Activated T-cell treated with anti-CD3 and anti-CD28 coated beads, Interleukin-2, amount 50 U/mL, for 72 hours (primary cell): ENCODE results near the gene GRK1. TPM values are rescaled to one million over a fixed set of nuclear protein-coding genes. Genes with fewer than 3 reads are reported as not detected.

Experiments used
- ATAC-seq, 2 donors: fragments of 150-1000 bp; cut with Tn5 transposase; replicated peaks in 1 of 2; 2 replicates each; pipeline ENCODE4 v1.10.0; 2021; ENCODE audit warnings: moderate library complexity in 2 of 2, mild to moderate bottlenecking in 1 of 2
- DNase-seq, 2 donors: peaks; one replicate each; pipeline ENCODE4 v3.0.0; 2021 to 2022; ENCODE audit warnings: mixed read lengths in 1 of 2
- H3K27ac Mint-ChIP-seq: one replicate; pipeline ENCODE4 v1.8.0; 2022; ENCODE audit warnings: mild to moderate bottlenecking, moderate library complexity, mixed read lengths
- H3K27me3 Mint-ChIP-seq: one replicate; pipeline ENCODE4 v1.8.0; 2022; ENCODE audit warnings: low read depth, mixed read lengths
- H3K36me3 Mint-ChIP-seq, 2 donors: one replicate each; pipeline ENCODE4 v1.8.0; 2022; ENCODE audit warnings: mixed read lengths in 2 of 2, mild to moderate bottlenecking in 1 of 2; ENCODE audit not compliant: insufficient read depth in 2 of 2
- H3K4me1 Mint-ChIP-seq: one replicate; pipeline ENCODE4 v1.8.0; 2022; ENCODE audit warnings: low read depth, mixed read lengths
- H3K4me3 Mint-ChIP-seq, 2 donors: one replicate each; pipeline ENCODE4 v1.8.0; 2022; ENCODE audit warnings: mild to moderate bottlenecking in 2 of 2, mixed read lengths in 2 of 2, moderate library complexity in 2 of 2
- H3K9me3 Mint-ChIP-seq, 2 donors: one replicate each; pipeline ENCODE4 v1.8.0; 2022; ENCODE audit warnings: mixed read lengths in 2 of 2
- total RNA-seq, 2 donors: library from RNA; stranded (reverse); gene quantifications; one replicate each; pipeline ENCODE4 v1.2.3, GENCODE V29; 2022

Gene GRK1
- total RNA-seq, 2 donors from 2014 or later = 0.22 TPM; not detected in 1

DNA sequence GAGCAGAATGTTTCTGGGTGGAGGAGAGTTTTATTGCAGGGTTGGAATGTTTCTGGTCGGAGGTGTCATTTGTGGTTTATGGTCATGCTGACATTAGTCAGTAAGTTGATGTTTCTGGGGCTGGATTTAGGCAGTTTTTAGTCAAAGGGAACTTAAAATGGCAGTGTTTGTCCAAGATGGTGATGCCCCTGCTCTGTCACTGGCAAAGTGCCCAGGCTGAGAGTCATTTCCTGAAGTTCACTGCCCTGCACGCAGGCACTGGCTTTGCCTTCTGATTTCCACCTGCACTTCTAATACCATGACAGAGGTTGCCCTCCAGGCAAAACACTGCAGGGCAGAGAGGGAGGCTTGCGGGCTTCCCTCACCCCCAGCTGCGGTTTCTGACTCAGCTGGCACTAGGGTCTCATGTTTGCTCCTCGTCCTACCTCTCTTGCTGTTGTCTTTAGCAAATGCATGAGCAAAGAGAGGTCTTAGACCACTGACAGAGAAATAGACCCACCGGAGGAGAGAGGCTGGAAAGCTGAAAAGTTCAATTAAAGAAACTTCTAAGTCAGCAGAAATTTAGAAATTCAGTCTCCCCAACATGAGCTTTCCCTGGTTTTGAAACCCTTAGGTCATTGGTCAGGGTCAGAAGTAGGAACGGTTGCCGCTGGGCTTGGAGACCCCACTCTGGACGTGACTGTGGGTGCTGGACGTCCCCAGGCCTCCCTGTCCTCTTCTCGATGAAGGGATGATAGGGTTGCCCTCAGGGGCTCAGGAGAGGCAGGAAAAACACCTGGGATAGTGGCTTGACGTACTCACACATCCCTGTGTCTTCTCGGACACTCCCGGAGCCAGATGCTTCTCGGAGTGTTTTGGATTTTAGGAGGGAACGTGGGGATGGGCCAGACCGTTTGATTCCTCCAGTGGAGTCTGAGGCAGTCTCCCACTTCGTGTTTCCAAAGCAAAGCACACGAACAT lies 118.3 kb downstream of the GRK1 start:
- peak; percentile 50 to 57 for DNase-seq
- ATAC-seq = peak; percentile 81 to 86
- peaks cover 13% of the 10 kb centered on the region for H3K4me1 Mint-ChIP-seq
- peaks cover 22% of the 10 kb centered on the region for H3K27me3 Mint-ChIP-seq
- H3K36me3 Mint-ChIP-seq = no peaks in the 10 kb centered on the region
- no peak overlapping the region for H3K4me3 Mint-ChIP-seq
- H3K9me3 Mint-ChIP-seq = no peaks in the 10 kb centered on the region
- no peak overlapping the region for H3K27ac Mint-ChIP-seq

DNA sequence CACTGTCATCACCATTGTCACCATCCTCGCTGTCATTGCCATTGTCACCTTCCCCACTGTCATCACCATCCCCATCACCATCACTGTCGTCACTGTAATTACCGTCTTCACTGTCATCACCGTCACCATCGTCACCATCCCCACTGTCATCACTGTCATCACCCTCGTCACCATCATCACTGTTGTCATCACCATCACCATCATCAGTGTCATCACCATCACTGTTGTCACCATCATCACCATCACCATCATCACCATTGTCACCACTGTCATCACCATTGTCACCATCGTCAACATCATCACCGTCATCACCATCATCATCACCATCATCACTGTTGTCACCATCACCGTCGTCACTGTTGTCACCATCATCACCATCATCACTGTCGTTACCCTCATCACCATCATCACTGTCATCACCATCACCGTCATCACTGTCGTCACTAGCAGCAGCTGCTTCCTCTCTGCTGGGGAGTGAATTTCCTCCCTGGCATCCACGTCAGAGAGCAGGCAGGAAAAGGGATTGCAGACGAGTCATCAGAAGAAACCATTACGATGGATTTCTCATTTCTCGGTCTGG lies 119.3 kb downstream of the GRK1 start:
- H3K9me3 Mint-ChIP-seq = no peaks in the 10 kb centered on the region
- DNase-seq (no peak), ATAC-seq (peak in 1 of 2 donors; percentile 43)
- H3K27ac Mint-ChIP-seq = no peak overlapping the region
- H3K27me3 Mint-ChIP-seq = peaks cover 22% of the 10 kb centered on the region
- no peaks in the 10 kb centered on the region for H3K36me3 Mint-ChIP-seq
- no peak overlapping the region for H3K4me3 Mint-ChIP-seq
- peaks cover 13% of the 10 kb centered on the region for H3K4me1 Mint-ChIP-seq

Other genes with a start within 250 kb of the GRK1 start
- 1 to 10 TPM; 1.4 to 2.1 TPM for gene ADPRHL1, start 213.7 kb upstream of the GRK1 start, total RNA-seq
- gene DCUN1D2, start 176.5 kb upstream of the GRK1 start, total RNA-seq = 10 to 100 TPM; 24.6 to 26.2 TPM
- 10 to 100 TPM; 87.5 to 99.2 TPM for gene TFDP1, start 82.5 kb upstream of the GRK1 start, total RNA-seq
- gene ATP4B, start 9.0 kb upstream of the GRK1 start, total RNA-seq = not detected
- 1 to 10 TPM; 1.2 TPM for gene TMEM255B, start 92.0 kb downstream of the GRK1 start, total RNA-seq
- gene GAS6, start 196.9 kb downstream of the GRK1 start, total RNA-seq = 1 to 10 TPM in 1 of 2 donors, under 1 TPM in 1; 0.46 to 1.5 TPM